Measurements from ENCODE around the gene STRN.

The STRN gene

GRCh38 chr2:36859366-36859792, 107.0 kb downstream of the STRN start:
- no peak overlapping the region for H3K4me3 ChIP-seq (ENCODE audit: control insufficient read depth, low read depth, low read length)
- no peak for TF ChIP-seq CTCF (IDR thresholded peaks at IDR 0.05; ENCODE audit: control insufficient read depth, insufficient read depth, low read depth, low read length, missing control alignments)
- no peak for DNase-seq (ENCODE audit: low read depth)

GRCh38 chr2:36858551-36859365, 107.6 kb downstream of the STRN start:
- TF ChIP-seq CTCF (IDR thresholded peaks at IDR 0.05; ENCODE audit: control insufficient read depth, insufficient read depth, low read depth, low read length, missing control alignments) = no peak
- no peak overlapping the region for H3K4me3 ChIP-seq (ENCODE audit: control insufficient read depth, low read depth, low read length)
- no peak for DNase-seq (ENCODE audit: low read depth)

- H3K4me3 ChIP-seq (ENCODE audit: control insufficient read depth, low read depth, low read length) = no peak overlapping the region
Measured at GRCh38 chr2:36857713-36858112, 108.6 kb downstream of the STRN start.

GRCh38 chr2:36855429-36855828, 110.9 kb downstream of the STRN start:
- no peak for TF ChIP-seq CTCF (IDR thresholded peaks at IDR 0.05; ENCODE audit: control insufficient read depth, insufficient read depth, low read depth, low read length, missing control alignments)

More at GRCh38 chr2:36857713-36858112, 108.6 kb downstream of the STRN start:
- no peak for DNase-seq (ENCODE audit: low read depth)
- TF ChIP-seq CTCF (IDR thresholded peaks at IDR 0.05; ENCODE audit: control insufficient read depth, insufficient read depth, low read depth, low read length, missing control alignments) = no peak

GRCh38 chr2:36854241-36854640, 112.1 kb downstream of the STRN start:
- no peak for DNase-seq (ENCODE audit: low read depth)
- no peak for TF ChIP-seq CTCF (IDR thresholded peaks at IDR 0.05; ENCODE audit: control insufficient read depth, insufficient read depth, low read depth, low read length, missing control alignments)

More at GRCh38 chr2:36855429-36855828, 110.9 kb downstream of the STRN start:
- H3K4me3 ChIP-seq (ENCODE audit: control insufficient read depth, low read depth, low read length) = no peak overlapping the region
- no peak for DNase-seq (ENCODE audit: low read depth)

GRCh38 chr2:36849265-36849664, 117.1 kb downstream of the STRN start:
- no peak for TF ChIP-seq CTCF (IDR thresholded peaks at IDR 0.05; ENCODE audit: control insufficient read depth, insufficient read depth, low read depth, low read length, missing control alignments)
- DNase-seq (ENCODE audit: low read depth) = no peak
- no peak overlapping the region for H3K4me3 ChIP-seq (ENCODE audit: control insufficient read depth, low read depth, low read length)

More at GRCh38 chr2:36854241-36854640, 112.1 kb downstream of the STRN start:
- H3K4me3 ChIP-seq (ENCODE audit: control insufficient read depth, low read depth, low read length) = no peak overlapping the region
